ENCODE data around the gene POU2AF1.
A peak's percentile ranks its signal among the peaks of the same experiment; 100 is the strongest.

POU2AF1 gene

GRCh38 chr11:111347723-111348115 lies 31.4 kb downstream of the POU2AF1 start:
- peak; percentile 58 for DNase-seq (ENCODE audit: low read depth)
- TF ChIP-seq, protein P1, sequence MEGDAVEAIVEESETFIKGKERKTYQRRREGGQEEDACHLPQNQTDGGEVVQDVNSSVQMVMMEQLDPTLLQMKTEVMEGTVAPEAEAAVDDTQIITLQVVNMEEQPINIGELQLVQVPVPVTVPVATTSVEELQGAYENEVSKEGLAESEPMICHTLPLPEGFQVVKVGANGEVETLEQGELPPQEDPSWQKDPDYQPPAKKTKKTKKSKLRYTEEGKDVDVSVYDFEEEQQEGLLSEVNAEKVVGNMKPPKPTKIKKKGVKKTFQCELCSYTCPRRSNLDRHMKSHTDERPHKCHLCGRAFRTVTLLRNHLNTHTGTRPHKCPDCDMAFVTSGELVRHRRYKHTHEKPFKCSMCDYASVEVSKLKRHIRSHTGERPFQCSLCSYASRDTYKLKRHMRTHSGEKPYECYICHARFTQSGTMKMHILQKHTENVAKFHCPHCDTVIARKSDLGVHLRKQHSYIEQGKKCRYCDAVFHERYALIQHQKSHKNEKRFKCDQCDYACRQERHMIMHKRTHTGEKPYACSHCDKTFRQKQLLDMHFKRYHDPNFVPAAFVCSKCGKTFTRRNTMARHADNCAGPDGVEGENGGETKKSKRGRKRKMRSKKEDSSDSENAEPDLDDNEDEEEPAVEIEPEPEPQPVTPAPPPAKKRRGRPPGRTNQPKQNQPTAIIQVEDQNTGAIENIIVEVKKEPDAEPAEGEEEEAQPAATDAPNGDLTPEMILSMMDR (conservative IDR thresholded peaks at IDR 0.05; ENCODE audit: low read length), result no peak
- no peak overlapping the region for H3K4me3 ChIP-seq (ENCODE audit: low read length)

DNA sequence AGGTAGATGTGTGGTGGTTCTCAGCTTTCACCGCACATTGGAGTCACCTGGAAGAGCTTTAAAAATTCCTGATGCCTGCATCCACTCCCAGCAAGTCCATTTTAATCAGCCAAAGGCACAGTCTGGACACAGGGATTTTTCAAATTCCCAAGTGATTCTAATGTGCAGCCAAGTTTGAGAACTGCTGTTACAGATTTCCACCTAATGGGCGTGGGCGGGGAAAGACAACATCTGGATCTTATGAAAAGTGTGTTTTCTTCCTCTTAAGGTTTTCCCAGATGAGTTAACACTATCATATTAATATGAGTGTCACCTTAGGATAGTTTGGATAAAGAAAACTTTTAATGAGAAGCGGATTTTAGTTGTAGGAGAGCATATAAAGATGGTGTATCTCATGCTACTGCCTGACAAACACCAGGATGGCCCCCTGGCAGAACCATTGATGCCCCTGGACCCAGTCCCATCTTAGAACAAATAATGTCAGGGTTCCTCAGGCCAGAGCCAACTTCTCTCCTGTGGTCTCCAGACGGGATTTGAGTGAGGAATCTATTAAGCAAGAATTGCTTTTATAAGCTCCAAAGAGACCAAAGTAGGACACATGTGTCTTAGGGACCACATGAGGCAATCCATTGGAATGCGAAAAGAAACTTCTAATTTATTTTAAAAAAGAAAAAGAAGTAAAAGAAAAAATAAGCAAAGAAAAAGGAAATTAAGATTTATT lies 31.9 kb downstream of the POU2AF1 start:
- DNase-seq (ENCODE audit: low read depth), result peak; percentile 65
- H3K4me3 ChIP-seq (ENCODE audit: low read length), result no peak overlapping the region
- TF ChIP-seq, protein P1 (conservative IDR thresholded peaks at IDR 0.05; ENCODE audit: low read length), result no peak

DNA sequence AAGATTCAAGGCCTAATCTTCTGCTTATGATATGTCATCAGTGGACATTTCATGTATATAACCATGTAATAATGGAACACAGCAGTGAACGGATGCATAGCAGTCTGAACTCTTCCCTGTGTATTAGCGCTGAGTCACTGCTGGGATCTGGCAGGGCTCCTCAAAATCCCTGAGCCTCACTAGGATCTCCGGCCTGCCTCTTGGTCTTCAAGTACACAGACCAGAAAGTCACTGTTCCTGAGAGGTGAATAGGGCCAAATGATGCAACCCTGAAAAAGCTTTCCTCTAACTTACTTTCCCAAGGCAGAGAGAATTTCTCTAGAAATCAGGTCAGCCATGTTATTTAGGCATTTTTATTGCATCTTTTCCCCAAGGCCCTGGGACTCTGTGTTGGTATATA lies 35.0 kb downstream of the POU2AF1 start:
- peak; percentile 80 for DNase-seq (ENCODE audit: low read depth)
- H3K4me3 ChIP-seq (ENCODE audit: low read length), result no peak overlapping the region
- TF ChIP-seq, protein P1 (conservative IDR thresholded peaks at IDR 0.05; ENCODE audit: low read length), result no peak

DNA sequence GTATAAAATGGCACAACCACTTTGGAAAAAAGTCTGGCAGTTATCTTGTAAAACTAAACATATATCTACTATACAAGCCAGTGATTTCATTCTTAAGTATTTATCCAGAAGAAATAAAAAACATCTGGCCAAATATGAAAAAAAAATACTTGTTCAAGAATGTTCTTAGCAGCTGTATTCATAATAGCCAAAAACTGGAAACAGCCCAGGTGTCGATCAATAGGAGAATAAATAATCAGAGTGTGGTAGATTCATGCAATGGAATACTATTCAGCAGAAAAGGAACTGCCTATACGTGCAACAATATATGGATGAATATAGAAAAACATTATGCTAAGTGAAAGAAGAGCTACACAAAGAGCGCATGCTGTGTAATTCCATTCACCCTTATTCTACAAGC lies 36.7 kb downstream of the POU2AF1 start:
- TF ChIP-seq, protein P1 (conservative IDR thresholded peaks at IDR 0.05; ENCODE audit: low read length), result no peak
- no peak overlapping the region for H3K4me3 ChIP-seq (ENCODE audit: low read length)
- DNase-seq (ENCODE audit: low read depth), result no peak

GRCh38 chr11:111339758-111340388 lies 39.2 kb downstream of the POU2AF1 start:
- TF ChIP-seq, protein P1 (conservative IDR thresholded peaks at IDR 0.05; ENCODE audit: low read length), result no peak
- H3K4me3 ChIP-seq (ENCODE audit: low read length), result no peak overlapping the region
- DNase-seq (ENCODE audit: low read depth), result no peak

- TF ChIP-seq, protein P1 (conservative IDR thresholded peaks at IDR 0.05; ENCODE audit: low read length), result no peak
These were observed 42.4 kb downstream of the POU2AF1 start for GRCh38 chr11:111336582-111337256.

More at GRCh38 chr11:111336582-111337256, 42.4 kb downstream of the POU2AF1 start:
- H3K4me3 ChIP-seq (ENCODE audit: low read length), result no peak overlapping the region
- peak; percentile 93 for DNase-seq (ENCODE audit: low read depth)

All from AG10803 (cell line).